Pancreas (tissue), 10 donors: ENCODE measurements around the gene TOP1. TPM values are rescaled to one million over a fixed set of nuclear protein-coding genes. Genes with fewer than 3 reads are reported as not detected.
A peak's percentile ranks its signal among the peaks of the same experiment; 100 is the strongest.

ENCODE experiments used
- ATAC-seq, 4 donors: fragments of 200-7000 bp; cut with Tn5 transposase; one replicate each; pipeline versions ENCODE4 v1.8.0 to v1.9.1; 2020; ENCODE audit warnings: mild to moderate bottlenecking in 4 of 4, moderate library complexity in 4 of 4
- DNase-seq, 6 donors: peaks; one replicate each; pipeline ENCODE4 v3.0.0-alpha.2; 2020
- FAIRE-seq: peaks from 2 replicates; lab custom pipeline; 2012; peaks lifted over from hg19 to GRCh38; lab: Jason Lieb, UNC
- H3K27ac ChIP-seq, 4 donors: fragments of 200-600 bp; sonication (generic); 1 replicate in 3 of 4; 2 replicates in 1 of 4; pipeline versions ENCODE4 v1.5.0 to v1.8.0; 2020
- H3K27me3 ChIP-seq, 4 donors: fragments of 200-600 bp; one replicate each; pipeline ENCODE4 v1.8.0; 2021
- H3K36me3 ChIP-seq, 3 donors: fragments of 200-600 bp; sonication (generic) in 1 of 3; one replicate each; pipeline versions ENCODE4 v1.5.0 to v1.8.0; 2020 to 2021
- H3K4me1 ChIP-seq, 3 donors: fragments of 200-600 bp; one replicate each; pipeline ENCODE4 v1.8.0; 2021
- H3K4me3 ChIP-seq, 4 donors: fragments of 200-600 bp; sonication (generic) in 2 of 4; one replicate each; pipeline versions ENCODE4 v1.5.0 to v1.8.0; 2020 to 2021
- H3K9me3 ChIP-seq, 4 donors: fragments of 200-600 bp; one replicate each; pipeline ENCODE4 v1.8.0; 2021
- CTCF ChIP-seq, 4 donors: fragments of 200-600 bp; sonication (generic) in 3 of 4; IDR thresholded peaks; one replicate each; pipeline versions ENCODE4 v1.5.0 to v1.8.0; 2021; ENCODE audit warnings: antibody characterized with exemption in 4 of 4
- whole genome bisulfite sequencing, 2 donors: extraction: QIAGEN DNeasy Blood & Tissue Kit; methylation state at CpG; one replicate each; pipeline ENCODE4 v1.1.7; 2013; 5-methylcytosine and 5-hydroxymethylcytosine counted together
- intact Hi-C, 3 donors: fragments of 100-400 bp; cut with DNase I; formaldehyde crosslinking; loops; one replicate each; pipeline versions ENCODE4 v1.11.1 to v1.14.2; 2022
- polyA plus RNA-seq, 2 donors: library from polyadenylated mRNA; stranded (reverse); fragments of 200-250 nt; gene quantifications; one replicate each; pipeline ENCODE4 v1.2.3, GENCODE V29; 2013
- total RNA-seq, 6 donors: library from RNA; stranded (reverse); fragmentation: NEBNext Ultra II Directional in 4 of 6; extraction: Animal tissue kit (Norgen Biotek cat#: 25700) in 4 of 6; gene quantifications; one replicate each; pipeline versions ENCODE4 v1.2.1 to v1.2.4, GENCODE V29; 2021 to 2023
- donor health status: healthy with polysubstance abuse.
- donor health status: DM: no; HTN: no; CAD: no; lungs with moderate emphysema.
- donor health status: DM: no; HTN: no; CAD: no.
- donor health status: control.
- donor health status: control.
- donor health status: Bipolar disorder and iron deficiency.
- donor health status: DM: yes; HTN: yes; CAD: no.
- donor health status: DM: no; HTN: no; CAD: no.
- donor health status: DM: no; HTN: no; CAD: no.
- donor health status: DM: yes; HTN: yes; CAD: no.

Gene TOP1
- total and polyA plus RNA-seq, 8 donors = 9.6 to 25.6 (median 16.2) TPM

- intact Hi-C loops = loop anchor here in 2 of 3 donors (5.0 kb wide), 2 partner anchors 167 to 172 kb away; partner anchors contain the start of gene LPIN3 (in 1 of the 2)
These were observed 141.2 kb downstream of the TOP1 start for GRCh38 chr20:41169791-41170351.

DNA sequence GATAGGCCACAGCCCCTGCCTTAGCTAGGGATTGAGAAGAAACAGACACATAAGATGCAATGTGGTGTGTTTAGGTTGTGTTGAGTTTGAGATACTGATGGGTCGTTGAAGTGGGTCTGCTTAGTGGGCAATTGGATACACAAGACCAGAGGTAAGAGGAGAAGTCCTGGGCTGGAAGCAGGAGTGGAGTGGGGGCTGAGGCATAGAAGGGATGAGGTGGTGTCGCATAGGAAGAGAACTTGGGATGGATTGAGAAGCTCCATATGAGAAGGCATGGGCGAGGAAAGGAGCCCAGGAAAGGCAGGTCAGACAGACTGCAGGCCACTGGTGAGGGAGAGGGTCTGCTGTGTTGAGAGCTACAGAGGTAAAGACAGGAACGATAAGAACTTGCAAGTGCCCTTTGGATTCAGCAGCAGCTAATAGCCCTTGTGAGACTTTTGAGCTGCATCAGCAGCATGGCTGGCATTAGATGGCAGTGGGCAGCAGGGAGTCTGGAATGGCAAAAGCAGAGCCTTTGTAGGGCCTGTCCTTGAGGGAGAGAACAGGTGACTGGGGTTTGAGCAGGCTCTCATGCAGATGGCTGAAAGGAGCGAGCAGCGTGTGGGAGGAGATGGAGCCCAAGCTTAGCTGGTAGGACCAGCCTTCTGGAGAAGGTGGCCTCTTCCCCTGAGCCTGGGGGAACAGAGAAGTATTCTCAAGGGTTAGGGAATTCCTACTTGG is 141.9 kb downstream of the TOP1 start:
- H3K36me3 ChIP-seq = peaks cover 0 to 38% (median 2%) of the 10 kb centered on the region in 3 donors
- peaks cover 0 to 5% (median 5%) of the 10 kb centered on the region in 3 donors for H3K4me1 ChIP-seq
- TF ChIP-seq CTCF (IDR thresholded peaks at IDR 0.05) = no peak
- intact Hi-C loops = loop anchor here in 2 of 3 donors (5.0 kb wide), 2 partner anchors 167 to 172 kb away; partner anchors contain the start of gene LPIN3 (in 1 of the 2)
- no peak overlapping the region for H3K4me3 ChIP-seq
- no peak for DNase-seq
- 92 to 94% methylated on average over 6 of the region's 6 CpGs for WGBS, 2 donors
- H3K27me3 ChIP-seq = no peaks in the 10 kb centered on the region
- H3K9me3 ChIP-seq = no peaks in the 10 kb centered on the region
- FAIRE-seq = no peak
- no peak for ATAC-seq
- H3K27ac ChIP-seq = no peak overlapping the region

More at GRCh38 chr20:41169791-41170351, 141.2 kb downstream of the TOP1 start:
- no peaks in the 10 kb centered on the region for H3K9me3 ChIP-seq
- peaks cover 0 to 5% (median 5%) of the 10 kb centered on the region in 3 donors for H3K4me1 ChIP-seq
- ATAC-seq (no peak), DNase-seq (peak in 2 of 6 donors; percentile 10 to 42), FAIRE-seq (no peak)
- 91 to 93% methylated on average over 14 of the region's 14 CpGs for WGBS, 2 donors
- H3K27me3 ChIP-seq = no peaks in the 10 kb centered on the region
- H3K36me3 ChIP-seq = peaks cover 0 to 45% (median 6%) of the 10 kb centered on the region in 3 donors
- no peak overlapping the region for H3K4me3 ChIP-seq
- H3K27ac ChIP-seq = no peak overlapping the region
- TF ChIP-seq CTCF (IDR thresholded peaks at IDR 0.05) = no peak

DNA sequence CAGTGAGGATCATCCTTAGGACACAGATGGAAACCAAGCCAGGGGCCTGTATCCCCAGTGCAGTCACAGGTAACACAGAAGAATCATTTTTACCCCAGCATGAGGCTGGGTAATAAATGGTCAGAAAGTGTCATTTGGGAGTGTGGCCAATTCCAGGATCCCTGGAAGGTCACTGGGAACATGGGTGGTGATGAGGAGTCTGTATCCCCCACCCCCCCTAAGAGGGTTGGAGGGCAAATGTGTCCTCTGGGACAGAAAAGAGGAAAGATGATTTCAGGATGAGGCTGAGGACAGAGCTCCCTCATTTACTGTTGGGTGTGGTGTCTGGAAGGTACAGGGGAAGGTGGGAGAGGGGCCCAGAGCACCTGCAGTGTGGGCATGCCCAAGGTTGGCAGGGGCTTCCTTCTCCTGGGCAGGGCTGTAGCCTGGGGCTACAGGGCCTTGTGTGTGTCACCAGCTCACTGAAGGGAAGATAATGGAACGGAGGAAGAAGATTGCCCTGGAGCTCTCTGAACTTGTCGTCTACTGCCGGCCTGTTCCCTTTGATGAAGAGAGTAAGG is 143.2 kb downstream of the TOP1 start:
- H3K27ac ChIP-seq = no peak overlapping the region
- WGBS, 2 donors = 82 to 93% methylated on average over 3 of the region's 3 CpGs
- peaks cover 0 to 5% (median 5%) of the 10 kb centered on the region in 3 donors for H3K4me1 ChIP-seq
- intact Hi-C loops = loop anchor here in 2 of 3 donors (5.0 kb wide), 2 partner anchors 165 to 170 kb away; partner anchors contain the start of gene LPIN3 (in 1 of the 2)
- H3K9me3 ChIP-seq = no peaks in the 10 kb centered on the region
- FAIRE-seq (no peak), ATAC-seq (no peak), DNase-seq (peak in 1 of 6 donors; percentile 41)
- no peak overlapping the region for H3K4me3 ChIP-seq
- no peaks in the 10 kb centered on the region for H3K27me3 ChIP-seq
- no peak for TF ChIP-seq CTCF (IDR thresholded peaks at IDR 0.05)
- H3K36me3 ChIP-seq = peaks cover 0 to 25% (median 3%) of the 10 kb centered on the region in 3 donors

DNA sequence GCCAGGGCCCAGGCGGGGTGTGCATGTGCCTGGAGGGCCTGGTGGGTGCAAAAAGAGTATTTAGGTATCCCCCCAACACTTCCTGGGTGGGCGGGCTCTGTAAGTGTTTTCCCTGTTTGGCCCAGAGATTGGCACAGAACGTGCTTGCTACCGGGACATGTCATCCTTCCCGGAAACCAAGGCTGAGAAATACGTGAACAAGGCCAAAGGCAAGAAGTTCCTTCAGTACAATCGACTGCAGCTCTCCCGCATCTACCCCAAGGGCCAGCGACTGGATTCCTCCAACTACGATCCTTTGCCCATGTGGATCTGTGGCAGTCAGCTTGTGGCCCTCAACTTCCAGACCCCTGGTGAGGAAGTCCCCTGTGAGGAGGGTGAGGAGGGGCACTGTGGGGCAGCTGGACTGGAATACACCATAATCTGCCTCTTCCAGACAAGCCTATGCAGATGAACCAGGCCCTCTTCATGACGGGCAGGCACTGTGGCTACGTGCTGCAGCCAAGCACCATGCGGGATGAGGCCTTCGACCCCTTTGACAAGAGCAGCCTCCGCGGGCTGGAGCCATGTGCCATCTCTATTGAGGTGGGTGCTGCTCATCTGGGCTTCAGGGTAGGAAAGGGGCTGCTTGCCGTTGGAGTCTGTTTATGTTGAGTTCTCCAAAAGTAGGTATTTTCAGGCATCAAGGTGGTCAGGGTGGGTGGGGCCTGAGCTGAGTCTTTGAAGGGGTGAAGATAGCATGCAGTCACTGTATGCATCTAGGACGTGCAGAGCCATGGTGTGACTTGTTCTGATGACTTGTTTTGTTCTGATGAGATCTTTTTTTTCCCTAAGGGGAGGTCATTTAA is 143.9 kb downstream of the TOP1 start:
- intact Hi-C loops = loop anchor here in 2 of 3 donors (5.0 kb wide), 2 partner anchors 165 to 170 kb away; partner anchors contain the start of gene LPIN3 (in 1 of the 2)
- TF ChIP-seq CTCF (IDR thresholded peaks at IDR 0.05) = no peak
- H3K4me3 ChIP-seq = no peak overlapping the region
- peak; percentile 19 to 36 (median 24) for ATAC-seq
- no peak for FAIRE-seq
- H3K27me3 ChIP-seq = no peaks in the 10 kb centered on the region
- peak in 2 of 6 donors; percentile 18 to 58 for DNase-seq
- WGBS, 2 donors = 70 to 75% methylated on average over 18 of the region's 18 CpGs
- peaks cover 0 to 5% (median 5%) of the 10 kb centered on the region in 3 donors for H3K4me1 ChIP-seq
- no peaks in the 10 kb centered on the region for H3K9me3 ChIP-seq
- peak overlapping the region in 1 of 4 donors; percentile 17 for H3K27ac ChIP-seq
- peaks cover 0 to 18% (median 3%) of the 10 kb centered on the region in 3 donors for H3K36me3 ChIP-seq
